GM12878 (cell line): Measurements from ENCODE around the gene ATP6V1G2. TPM values are rescaled to one million over a fixed set of nuclear protein-coding genes. Genes with fewer than 3 reads are reported as not detected.

Source experiments
- BMI1 ChIP-seq: fragments of 450-650 bp; IDR thresholded peaks from 2 replicates; pipeline ENCODE4 v1.6.1; 2016; ENCODE audit warnings: mild to moderate bottlenecking, moderate library complexity, borderline replicate concordance
- E2F8 ChIP-seq: fragments of 450-650 bp; IDR thresholded peaks from 2 replicates; pipeline ENCODE4 v1.6.1; 2018; ENCODE audit warnings: mild to moderate bottlenecking, low read depth, moderate library complexity; ENCODE audit not compliant: partially characterized antibody
- E4F1 ChIP-seq: fragments of 450-650 bp; IDR thresholded peaks from 2 replicates; pipeline ENCODE4 v1.6.1; 2018; ENCODE audit warnings: borderline replicate concordance, mild to moderate bottlenecking; ENCODE audit not compliant: partially characterized antibody
- IKZF2 ChIP-seq, 2 experiments: fragments of 450-650 bp; IDR thresholded peaks; 2 replicates each; pipeline ENCODE4 v1.6.1; 2017; ENCODE audit warnings: mild to moderate bottlenecking in 2 of 2, moderate library complexity in 2 of 2
- MXI1 ChIP-seq: fragments of 150-350 bp; IDR thresholded peaks from 2 replicates; pipeline ENCODE4 v1.6.1; 2011; ENCODE audit warnings: low read depth, mild to moderate bottlenecking, inconsistent platforms, low read length, improper control_type of control experiment
- PBX3 ChIP-seq: IDR thresholded peaks from 2 replicates; pipeline ENCODE4 v1.6.1; 2011; ENCODE audit warnings: mild to moderate bottlenecking, low read depth, low read length, moderate library complexity; ENCODE audit not compliant: insufficient replicate concordance
- POLR2A ChIP-seq: IDR thresholded peaks from 2 replicates; pipeline ENCODE4 v1.6.1; 2011; ENCODE audit warnings: low read depth, mild to moderate bottlenecking, low read length
- REST ChIP-seq: IDR thresholded peaks from 2 replicates; pipeline ENCODE4 v1.6.1; 2012; ENCODE audit warnings: mild to moderate bottlenecking, low read depth, low read length
- RUNX3 ChIP-seq: IDR thresholded peaks from 2 replicates; pipeline ENCODE4 v1.6.1; 2012; ENCODE audit warnings: low read length, inconsistent platforms
- TBL1XR1 ChIP-seq: IDR thresholded peaks from 2 replicates; pipeline ENCODE4 v1.6.1; 2012; ENCODE audit warnings: low read depth, low read length, improper control_type of control experiment
- YY1 ChIP-seq: IDR thresholded peaks from 2 replicates; pipeline ENCODE4 v1.6.1; 2011; ENCODE audit warnings: low read depth, mild to moderate bottlenecking, low read length
- polyA plus RNA-seq, 11 experiments: library from polyadenylated mRNA; depleted of rRNA in 4 of 11; unstranded in 6 of 11; stranded (reverse) in 5 of 11; fragments of >200 nt; fragmentation: Nextera tagmentation in 4 of 11; fragmentation: Illumina TruSeq in 1 of 11; extraction: Ambion mirVana in 4 of 11; extraction: Trizol in 1 of 11; gene quantifications; 1 replicate in 1 of 11; 2 replicates in 10 of 11; pipeline versions ENCODE4 v1.2.1 to v1.2.3, GENCODE V29; 2011 to 2016; ENCODE audit warnings: inconsistent platforms in 2 of 11, missing spikeins in 2 of 11, low read depth in 1 of 11
- total RNA-seq, 4 experiments: library from RNA; depleted of rRNA in 3 of 4; stranded (reverse); fragments of >200 nt in 3 of 4; fragmentation: Illumina TruSeq in 1 of 4; extraction: Trizol in 1 of 4; gene quantifications; 2 replicates each; pipeline versions ENCODE4 v1.2.1 to v1.2.3, GENCODE V29; 2013 to 2021
- TF ChIP-seq, protein P1 (sequence below): fragments of 450-650 bp; IDR thresholded peaks from 2 replicates; pipeline ENCODE4 v1.6.1; 2017; ENCODE audit warnings: mild to moderate bottlenecking

ATP6V1G2 gene
- total and polyA plus RNA-seq, 10 of the 15 experiments (the other 5 are each of a cell fraction or from before 2014, with no cell fraction given), result 0.45 to 8.9 (median 2.8) TPM

DNA sequence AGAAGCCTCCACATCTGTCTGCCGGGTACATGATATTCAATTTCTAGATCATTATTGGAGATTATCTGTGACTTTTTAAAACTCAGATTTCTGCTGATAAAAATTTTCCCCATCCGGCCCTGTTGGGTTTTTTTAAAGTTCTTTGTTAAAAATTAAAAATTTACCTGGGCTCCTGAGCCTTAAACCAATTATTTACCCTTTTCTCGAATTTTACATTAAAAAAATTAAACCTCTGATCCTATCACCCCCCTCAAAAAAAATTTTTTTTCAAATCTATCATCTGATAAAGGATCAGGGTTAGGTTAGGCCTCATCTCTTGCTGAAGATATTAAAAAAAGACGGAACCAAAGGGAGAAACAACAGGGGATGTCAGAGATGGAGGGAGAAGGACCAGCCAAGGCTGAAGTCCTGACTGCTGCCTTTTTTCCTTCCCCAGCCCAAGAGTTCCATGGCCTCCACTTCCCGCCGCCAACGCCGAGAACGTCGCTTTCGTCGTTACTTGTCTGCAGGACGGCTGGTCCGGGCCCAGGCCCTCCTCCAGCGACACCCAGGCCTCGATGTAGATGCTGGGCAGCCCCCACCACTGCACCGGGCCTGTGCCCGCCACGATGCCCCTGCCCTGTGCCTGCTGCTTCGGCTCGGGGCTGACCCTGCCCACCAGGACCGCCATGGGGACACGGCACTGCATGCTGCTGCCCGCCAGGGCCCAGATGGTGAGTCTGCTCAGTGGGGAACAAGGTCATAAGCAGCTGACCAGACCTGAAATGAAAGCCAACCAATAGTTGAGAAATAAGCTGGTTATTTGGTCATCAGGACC, 1.5 kb upstream of the ATP6V1G2 start (continued):
- no peak for TF ChIP-seq E4F1
- TF ChIP-seq TBL1XR1, result no peak
- no peak for TF ChIP-seq MXI1
- peak; percentile 17; the same call in 1 of the 2 replicates for TF ChIP-seq POLR2A
- no peak for TF ChIP-seq REST
- no peak for TF ChIP-seq PBX3
- TF ChIP-seq IKZF2 (IDR thresholded peaks at IDR 0.05), result no peak
- no peak for TF ChIP-seq RUNX3
- TF ChIP-seq E2F8, result no peak
- TF ChIP-seq BMI1, result no peak
- TF ChIP-seq YY1, result no peak
- TF ChIP-seq, protein P1, sequence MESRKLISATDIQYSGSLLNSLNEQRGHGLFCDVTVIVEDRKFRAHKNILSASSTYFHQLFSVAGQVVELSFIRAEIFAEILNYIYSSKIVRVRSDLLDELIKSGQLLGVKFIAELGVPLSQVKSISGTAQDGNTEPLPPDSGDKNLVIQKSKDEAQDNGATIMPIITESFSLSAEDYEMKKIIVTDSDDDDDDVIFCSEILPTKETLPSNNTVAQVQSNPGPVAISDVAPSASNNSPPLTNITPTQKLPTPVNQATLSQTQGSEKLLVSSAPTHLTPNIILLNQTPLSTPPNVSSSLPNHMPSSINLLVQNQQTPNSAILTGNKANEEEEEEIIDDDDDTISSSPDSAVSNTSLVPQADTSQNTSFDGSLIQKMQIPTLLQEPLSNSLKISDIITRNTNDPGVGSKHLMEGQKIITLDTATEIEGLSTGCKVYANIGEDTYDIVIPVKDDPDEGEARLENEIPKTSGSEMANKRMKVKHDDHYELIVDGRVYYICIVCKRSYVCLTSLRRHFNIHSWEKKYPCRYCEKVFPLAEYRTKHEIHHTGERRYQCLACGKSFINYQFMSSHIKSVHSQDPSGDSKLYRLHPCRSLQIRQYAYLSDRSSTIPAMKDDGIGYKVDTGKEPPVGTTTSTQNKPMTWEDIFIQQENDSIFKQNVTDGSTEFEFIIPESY, result peak; percentile 89; the same call in 1 of the 2 replicates
